K562 (cell line): Measurements from ENCODE around the gene KCP. TPM values are rescaled to one million over a fixed set of nuclear protein-coding genes. Genes with fewer than 3 reads are reported as not detected.

ENCODE experiments used
- ATAC-seq: fragments of 200-7000 bp; cut with Tn5 transposase; 3 replicates; pipeline ENCODE4 v1.9.1; 2020; ENCODE audit warnings: moderate library complexity
- BruUV-seq: library from RNA; stranded (reverse); fragments of 400-500 nt; replicated peaks from 2 replicates; lab custom pipeline; 2021; lab: Mats Ljungman, UMichigan
- CTCF ChIA-PET: fragments of 300-600 bp; formaldehyde crosslinking; extraction: SDS; loops from one replicate; lab custom pipeline; 2021; ENCODE audit warnings: low intra/inter-chr PET ratio; lab: Yijun Ruan, JAX
- POLR2A ChIA-PET: fragments of 300-600, 350-650 bp; sonication (Branson Sonifier 250); formaldehyde crosslinking; extraction: SDS; loops from one replicate; lab custom pipeline; 2021; ENCODE audit warnings: antibody characterized with exemption, inconsistent platforms; lab: Yijun Ruan, JAX
- DNase-seq, 4 experiments: peaks; one replicate each; pipeline versions ENCODE4 v3.0.0 to v3.0.0-alpha.2; 2011 to 2018; ENCODE audit warnings: low spot score in 3 of 4, mixed read lengths in 3 of 4; ENCODE audit errors: extremely low read depth in 1 of 4
- FAIRE-seq: peaks from 2 replicates; lab custom pipeline; 2011; peaks lifted over from hg19 to GRCh38; lab: Jason Lieb, UNC
- H2AFZ ChIP-seq: 2 replicates; pipeline ENCODE4 v1.6.0; 2011; ENCODE audit warnings: low read depth, low read length, control low read depth, inconsistent platforms
- H3K27ac ChIP-seq: fragments of 200-600 bp; 3 replicates; pipeline ENCODE4 v1.8.0; 2011; ENCODE audit warnings: low read depth, mild to moderate bottlenecking, control low read depth, inconsistent platforms, low read length, moderate library complexity, mixed read lengths; ENCODE audit errors: extremely low read depth
- H3K27me3 ChIP-seq, 2 experiments: fragments of 300-600 bp in 1 of 2; 2 replicates in 1 of 2; 3 replicates in 1 of 2; pipeline versions ENCODE4 v1.6.0 to v1.8.0; 2011; ENCODE audit warnings: inconsistent platforms in 2 of 2, low read length in 2 of 2, mild to moderate bottlenecking in 1 of 2, mixed read lengths in 1 of 2, moderate library complexity in 1 of 2; ENCODE audit not compliant: control insufficient read depth in 2 of 2, insufficient read depth in 2 of 2
- H3K36me3 ChIP-seq: fragments of 300-600 bp; 3 replicates; pipeline ENCODE4 v1.8.0; 2011; ENCODE audit warnings: mild to moderate bottlenecking, low read length, inconsistent platforms; ENCODE audit not compliant: control insufficient read depth, insufficient read depth
- H3K4me1 ChIP-seq, 2 experiments: fragments of 200-600 bp in 1 of 2; replicated peaks in 1 of 2; 2 replicates in 1 of 2; 3 replicates in 1 of 2; pipeline versions ENCODE4 v1.5.1 to v1.8.0; 2011; ENCODE audit warnings: inconsistent platforms in 2 of 2, low read length in 2 of 2, mild to moderate bottlenecking in 1 of 2, mixed read lengths in 1 of 2, moderate library complexity in 1 of 2; ENCODE audit not compliant: control insufficient read depth in 2 of 2, insufficient read depth in 2 of 2
- H3K4me2 ChIP-seq: 2 replicates; pipeline ENCODE4 v1.6.1; 2011; ENCODE audit warnings: low read length, control low read depth, inconsistent platforms, mixed read lengths; ENCODE audit not compliant: insufficient read depth
- H3K4me3 ChIP-seq: fragments of 200-600 bp; sonication (generic), shearing (Covaris generic); 2 replicates; pipeline ENCODE4 v1.5.1; 2016; ENCODE audit warnings: control low read depth, inconsistent platforms
- H3K79me2 ChIP-seq: fragments of 200-600 bp; 3 replicates; pipeline ENCODE4 v1.8.0; 2011; ENCODE audit warnings: low read length, inconsistent platforms; ENCODE audit not compliant: control insufficient read depth, insufficient read depth
- H3K9ac ChIP-seq, 2 experiments: 2 replicates each; pipeline versions ENCODE4 v1.6.0 to v1.6.1; 2011; ENCODE audit warnings: low read depth in 2 of 2, low read length in 2 of 2, control low read depth in 1 of 2, inconsistent platforms in 1 of 2, mild to moderate bottlenecking in 1 of 2, mixed read lengths in 1 of 2; ENCODE audit not compliant: insufficient read depth in 1 of 2
- H3K9me1 ChIP-seq: one replicate; pipeline ENCODE4 v1.6.0; 2011; ENCODE audit warnings: inconsistent platforms, mild to moderate bottlenecking, low read length, moderate library complexity; ENCODE audit not compliant: control insufficient read depth, insufficient read depth
- H3K9me3 ChIP-seq: replicated peaks from 2 replicates; pipeline ENCODE4 v1.5.1; 2011; ENCODE audit warnings: low read depth, low read length, inconsistent platforms; ENCODE audit not compliant: control insufficient read depth, insufficient read depth
- H4K20me1 ChIP-seq: replicated peaks from 2 replicates; pipeline ENCODE4 v1.6.1; 2011; ENCODE audit warnings: low read length, inconsistent platforms, mixed read lengths; ENCODE audit not compliant: control insufficient read depth, insufficient read depth
- CBX2 ChIP-seq: fragments of 200-600 bp; sonication (generic); IDR thresholded peaks from one replicate; pipeline ENCODE4 v1.6.1; 2012; ENCODE audit warnings: mild to moderate bottlenecking, low read length, inconsistent platforms; ENCODE audit not compliant: insufficient read depth, poor library complexity, severe bottlenecking
- DPF2 ChIP-seq: fragments of 450-650 bp; IDR thresholded peaks from 2 replicates; pipeline ENCODE4 v1.6.1; 2016
- LCOR ChIP-seq: sonication (generic); formaldehyde crosslinking; IDR thresholded peaks from 2 replicates; pipeline ENCODE4 v1.8.0; 2022; ENCODE audit warnings: mild to moderate bottlenecking, missing genetic modification reagents
- NFE2 ChIP-seq: IDR thresholded peaks from 2 replicates; pipeline ENCODE4 v1.6.1; 2014; ENCODE audit warnings: antibody characterized with exemption, low read depth
- NFIC ChIP-seq: fragments of 450-650 bp; IDR thresholded peaks from 2 replicates; pipeline ENCODE4 v1.6.1; 2017; ENCODE audit warnings: mild to moderate bottlenecking, inconsistent platforms
- PRMT5 ChIP-seq: sonication (generic); formaldehyde crosslinking; IDR thresholded peaks from 2 replicates; pipeline ENCODE4 v1.5.0; 2020; ENCODE audit warnings: missing genetic modification reagents
- RBFOX2 ChIP-seq: fragments of 200-400 bp; formaldehyde crosslinking; IDR thresholded peaks from 2 replicates; pipeline ENCODE4 v1.6.1; 2017; ENCODE audit warnings: low read depth, mild to moderate bottlenecking, low read length, moderate library complexity
- SNIP1 ChIP-seq: fragments of 450-650 bp; IDR thresholded peaks from 2 replicates; pipeline ENCODE4 v1.7.1; 2017; ENCODE audit warnings: low read depth, mild to moderate bottlenecking
- TCFL5 ChIP-seq: fragments of 250-450 bp; sonication (Bioruptor Pico); conservative IDR thresholded peaks from 2 replicates; pipeline ENCODE4 v1.6.1; 2021; ENCODE audit warnings: mild to moderate bottlenecking, moderate library complexity, matching md5 sums
- TSC22D4 ChIP-seq: fragments of 450-650 bp; IDR thresholded peaks from 2 replicates; pipeline ENCODE4 v1.6.1; 2016; ENCODE audit warnings: missing genetic modification characterization, missing biosample characterization, control low read depth
- ZNF224 ChIP-seq: sonication (generic); formaldehyde crosslinking; IDR thresholded peaks from 2 replicates; pipeline ENCODE4 v1.8.0; 2022; ENCODE audit warnings: mild to moderate bottlenecking, missing genetic modification reagents
- WGBS: fragments of 100-300 bp; shearing (Covaris generic); methylation state at CpG from one replicate; pipeline ENCODE4 v1.1.6; 2016; ENCODE audit warnings: low coverage, mixed read lengths; ENCODE audit not compliant: insufficient coverage; ENCODE audit errors: missing lambda C conversion rate; 5-methylcytosine and 5-hydroxymethylcytosine counted together
- in situ Hi-C: fragments of 300-500 bp; cut with MboI; formaldehyde crosslinking; loops from 4 replicates; pipeline ENCODE4 v1.15.0; 2018; ENCODE audit warnings: inconsistent platforms, mixed read lengths
- intact Hi-C: fragments of 100-400 bp; cut with micrococcal nuclease; formaldehyde crosslinking; loops from 2 replicates; pipeline ENCODE4 v1.14.2; 2022
- polyA plus RNA-seq, 8 experiments: library from polyadenylated mRNA; depleted of rRNA in 4 of 8; stranded (reverse) in 5 of 8; unstranded in 3 of 8; fragments of >200 nt; fragmentation: Nextera tagmentation in 2 of 8; fragmentation: Illumina TruSeq in 1 of 8; extraction: Ambion mirVana in 2 of 8; extraction: Trizol in 1 of 8; gene quantifications; 2 replicates each; pipeline versions ENCODE4 v1.2.1 to v1.2.3, GENCODE V29; 2011 to 2014; ENCODE audit warnings: inconsistent platforms in 1 of 8, missing spikeins in 1 of 8
- total RNA-seq, 7 experiments: library from RNA; depleted of rRNA in 6 of 7; stranded (reverse); fragments of >200 nt in 6 of 7; fragmentation: Illumina TruSeq in 2 of 7; extraction: Trizol in 2 of 7; gene quantifications; 2 replicates each; pipeline versions ENCODE4 v1.2.1 to v1.2.3, GENCODE V29; 2011 to 2021; ENCODE audit warnings: low replicate concordance in 1 of 7
- TF ChIP-seq, protein P1 (sequence below): sonication (generic); formaldehyde crosslinking; IDR thresholded peaks from 2 replicates; pipeline ENCODE4 v1.8.1; 2022; ENCODE audit warnings: missing genetic modification reagents
- TF ChIP-seq, protein P2 (sequence below), 2 experiments: fragments of 450-650 bp; IDR thresholded peaks; 2 replicates each; pipeline ENCODE4 v1.6.1; 2018; ENCODE audit warnings: mild to moderate bottlenecking in 2 of 2, low read depth in 1 of 2; ENCODE audit not compliant: partially characterized antibody in 2 of 2
- TF ChIP-seq, protein P3 (sequence below): fragments of 450-650 bp; IDR thresholded peaks from 2 replicates; pipeline ENCODE4 v1.7.0; 2016; ENCODE audit warnings: borderline replicate concordance

Gene KCP
- total and polyA plus RNA-seq, 9 of the 15 experiments (the other 6 are each of a cell fraction or from before 2014, with no cell fraction given) = 0.06 to 0.17 (median 0.12) TPM; not detected in 3

DNA sequence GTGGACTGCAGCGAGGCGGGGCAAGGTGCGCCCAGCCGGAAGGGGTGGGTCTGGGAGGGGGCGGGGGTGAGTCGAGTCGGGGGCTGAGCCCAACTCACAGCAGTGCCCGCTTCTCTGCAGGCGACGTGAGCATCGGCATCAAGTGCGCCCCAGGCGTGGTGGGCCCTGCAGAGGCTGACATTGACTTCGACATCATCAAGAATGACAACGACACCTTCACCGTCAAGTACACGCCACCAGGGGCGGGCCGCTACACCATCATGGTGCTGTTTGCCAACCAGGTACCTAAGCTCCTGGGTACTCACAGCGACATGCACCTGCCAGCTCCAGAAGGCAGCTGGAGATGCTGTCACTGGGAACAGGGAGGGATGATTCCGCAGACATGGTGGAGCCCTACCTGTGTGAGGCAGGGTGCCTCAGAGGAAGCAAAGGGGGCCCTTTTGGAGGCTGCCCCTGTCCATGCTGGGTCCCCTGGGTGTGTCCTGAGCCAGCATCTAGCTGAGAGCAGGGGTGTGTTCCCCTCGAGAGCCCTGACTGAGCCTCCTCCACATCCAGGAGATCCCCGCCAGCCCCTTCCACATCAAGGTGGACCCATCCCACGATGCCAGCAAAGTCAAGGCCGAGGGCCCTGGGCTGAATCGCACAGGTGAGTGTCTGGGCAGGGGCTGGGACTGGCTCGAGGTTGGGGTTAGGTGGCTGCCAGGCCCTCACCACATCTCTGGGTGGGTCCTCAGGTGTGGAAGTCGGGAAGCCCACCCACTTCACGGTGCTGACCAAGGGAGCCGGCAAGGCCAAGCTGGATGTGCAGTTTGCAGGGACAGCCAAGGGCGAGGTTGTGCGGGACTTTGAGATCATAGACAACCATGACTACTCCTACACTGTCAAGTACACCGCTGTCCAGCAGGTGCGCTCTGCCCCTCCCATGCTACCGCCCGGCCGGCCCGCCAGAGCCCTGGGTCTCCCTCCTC lies 67.6 kb downstream of the KCP start:
- in situ Hi-C loops = no loop called here
- Histone ChIP-seq H4K20me1 (peaks cover 25% of the 10 kb centered on the region), H3K4me3 (no peak overlapping the region), H3K79me2 (no peaks in the 10 kb centered on the region), H3K36me3 (peaks cover 100% of the 10 kb centered on the region; the same call in 2 of the 3 replicates), H3K9ac (peak overlapping the region in 1 of 2 experiments; percentile 19; a peak in 1 of 4 replicates), H3K27me3 (no peaks in the 10 kb centered on the region), H3K9me1 (peaks cover 10% of the 10 kb centered on the region), H2AFZ (no peak overlapping the region), H3K4me2 (no peak overlapping the region), H3K27ac (no peak overlapping the region), H3K4me1 (peaks cover 0 to 52% of the 10 kb centered on the region in 2 experiments; a peak in 2 of 5 replicates), H3K9me3 (no peaks in the 10 kb centered on the region)
- DNase-seq (no peak), ATAC-seq (no peak), FAIRE-seq (peak; percentile 48)
- intact Hi-C loops = loop anchor here (2.0 kb wide), 1 partner anchor 38 kb away; no protein-coding TSS in a partner anchor
- ChIA-PET POLR2A (interaction anchor here (0.7 to 4.0 kb wide), 5 partner anchors 11 to 212 kb away, joined by 3 to 31 read pairs (median 4); partner anchors contain the start of gene CALU), CTCF (interaction anchor here (0.6 to 1.4 kb wide), 2 partner anchors 37 to 249 kb away, joined by 3 to 5 read pairs; no protein-coding TSS in a partner anchor)
- no TSS peak for BruUV-seq
- WGBS = 94% methylated on average over 32 of the region's 38 CpGs
- TF ChIP-seq DPF2 (no peak), NFIC (no peak), TSC22D4 (tag) (no peak), CBX2 (no peak), SNIP1 (no peak), LCOR (CRISPR knock-in tag) (no peak), NFE2 (no peak), RBFOX2 (peak; percentile 13), TCFL5 (CRISPR knock-in tag) (no peak), PRMT5 (0 out of 2 replicates have a peak, but pooled peaks have one; percentile 18), ZNF224 (0 out of 2 replicates have a peak, but pooled peaks have one; percentile 19)
- TF ChIP-seq, protein P1, sequence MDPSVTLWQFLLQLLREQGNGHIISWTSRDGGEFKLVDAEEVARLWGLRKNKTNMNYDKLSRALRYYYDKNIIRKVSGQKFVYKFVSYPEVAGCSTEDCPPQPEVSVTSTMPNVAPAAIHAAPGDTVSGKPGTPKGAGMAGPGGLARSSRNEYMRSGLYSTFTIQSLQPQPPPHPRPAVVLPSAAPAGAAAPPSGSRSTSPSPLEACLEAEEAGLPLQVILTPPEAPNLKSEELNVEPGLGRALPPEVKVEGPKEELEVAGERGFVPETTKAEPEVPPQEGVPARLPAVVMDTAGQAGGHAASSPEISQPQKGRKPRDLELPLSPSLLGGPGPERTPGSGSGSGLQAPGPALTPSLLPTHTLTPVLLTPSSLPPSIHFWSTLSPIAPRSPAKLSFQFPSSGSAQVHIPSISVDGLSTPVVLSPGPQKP (CRISPR knock-in tag) = 0 out of 2 replicates have a peak, but pooled peaks have one; percentile 66
- TF ChIP-seq, protein P2, sequence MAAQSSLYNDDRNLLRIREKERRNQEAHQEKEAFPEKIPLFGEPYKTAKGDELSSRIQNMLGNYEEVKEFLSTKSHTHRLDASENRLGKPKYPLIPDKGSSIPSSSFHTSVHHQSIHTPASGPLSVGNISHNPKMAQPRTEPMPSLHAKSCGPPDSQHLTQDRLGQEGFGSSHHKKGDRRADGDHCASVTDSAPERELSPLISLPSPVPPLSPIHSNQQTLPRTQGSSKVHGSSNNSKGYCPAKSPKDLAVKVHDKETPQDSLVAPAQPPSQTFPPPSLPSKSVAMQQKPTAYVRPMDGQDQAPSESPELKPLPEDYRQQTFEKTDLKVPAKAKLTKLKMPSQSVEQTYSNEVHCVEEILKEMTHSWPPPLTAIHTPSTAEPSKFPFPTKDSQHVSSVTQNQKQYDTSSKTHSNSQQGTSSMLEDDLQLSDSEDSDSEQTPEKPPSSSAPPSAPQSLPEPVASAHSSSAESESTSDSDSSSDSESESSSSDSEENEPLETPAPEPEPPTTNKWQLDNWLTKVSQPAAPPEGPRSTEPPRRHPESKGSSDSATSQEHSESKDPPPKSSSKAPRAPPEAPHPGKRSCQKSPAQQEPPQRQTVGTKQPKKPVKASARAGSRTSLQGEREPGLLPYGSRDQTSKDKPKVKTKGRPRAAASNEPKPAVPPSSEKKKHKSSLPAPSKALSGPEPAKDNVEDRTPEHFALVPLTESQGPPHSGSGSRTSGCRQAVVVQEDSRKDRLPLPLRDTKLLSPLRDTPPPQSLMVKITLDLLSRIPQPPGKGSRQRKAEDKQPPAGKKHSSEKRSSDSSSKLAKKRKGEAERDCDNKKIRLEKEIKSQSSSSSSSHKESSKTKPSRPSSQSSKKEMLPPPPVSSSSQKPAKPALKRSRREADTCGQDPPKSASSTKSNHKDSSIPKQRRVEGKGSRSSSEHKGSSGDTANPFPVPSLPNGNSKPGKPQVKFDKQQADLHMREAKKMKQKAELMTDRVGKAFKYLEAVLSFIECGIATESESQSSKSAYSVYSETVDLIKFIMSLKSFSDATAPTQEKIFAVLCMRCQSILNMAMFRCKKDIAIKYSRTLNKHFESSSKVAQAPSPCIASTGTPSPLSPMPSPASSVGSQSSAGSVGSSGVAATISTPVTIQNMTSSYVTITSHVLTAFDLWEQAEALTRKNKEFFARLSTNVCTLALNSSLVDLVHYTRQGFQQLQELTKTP (IDR thresholded peaks at IDR 0.05; ENCODE audit: low read depth in 1 of 2, partially characterized antibody in 2 of 2) = no peak
- TF ChIP-seq, protein P3, sequence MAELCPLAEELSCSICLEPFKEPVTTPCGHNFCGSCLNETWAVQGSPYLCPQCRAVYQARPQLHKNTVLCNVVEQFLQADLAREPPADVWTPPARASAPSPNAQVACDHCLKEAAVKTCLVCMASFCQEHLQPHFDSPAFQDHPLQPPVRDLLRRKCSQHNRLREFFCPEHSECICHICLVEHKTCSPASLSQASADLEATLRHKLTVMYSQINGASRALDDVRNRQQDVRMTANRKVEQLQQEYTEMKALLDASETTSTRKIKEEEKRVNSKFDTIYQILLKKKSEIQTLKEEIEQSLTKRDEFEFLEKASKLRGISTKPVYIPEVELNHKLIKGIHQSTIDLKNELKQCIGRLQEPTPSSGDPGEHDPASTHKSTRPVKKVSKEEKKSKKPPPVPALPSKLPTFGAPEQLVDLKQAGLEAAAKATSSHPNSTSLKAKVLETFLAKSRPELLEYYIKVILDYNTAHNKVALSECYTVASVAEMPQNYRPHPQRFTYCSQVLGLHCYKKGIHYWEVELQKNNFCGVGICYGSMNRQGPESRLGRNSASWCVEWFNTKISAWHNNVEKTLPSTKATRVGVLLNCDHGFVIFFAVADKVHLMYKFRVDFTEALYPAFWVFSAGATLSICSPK = no peak
